ENCODE results near the gene PEAR1.

GRCh38 chr1:156942176-156942575 lies 48.7 kb downstream of the PEAR1 start:
- no peak for TF ChIP-seq TARDBP (IDR thresholded peaks at IDR 0.05)
- TF ChIP-seq SP1 (IDR thresholded peaks at IDR 0.05): no peak
- TF ChIP-seq BHLHE40 (IDR thresholded peaks at IDR 0.05; ENCODE audit: borderline replicate concordance): no peak
- TF ChIP-seq ELF4 (IDR thresholded peaks at IDR 0.05): no peak
- no peak for TF ChIP-seq FOXK2 (IDR thresholded peaks at IDR 0.05)
